ENCODE data around the gene HIVEP3.

HIVEP3 gene

GRCh38 chr1:41640756-41641474 is 277.8 kb downstream of the HIVEP3 start:
- no peak for DNase-seq (ENCODE audit: low read depth)
- H3K4me3 ChIP-seq (ENCODE audit: low read depth, low read length), result no peak overlapping the region
- TF ChIP-seq, protein P1, sequence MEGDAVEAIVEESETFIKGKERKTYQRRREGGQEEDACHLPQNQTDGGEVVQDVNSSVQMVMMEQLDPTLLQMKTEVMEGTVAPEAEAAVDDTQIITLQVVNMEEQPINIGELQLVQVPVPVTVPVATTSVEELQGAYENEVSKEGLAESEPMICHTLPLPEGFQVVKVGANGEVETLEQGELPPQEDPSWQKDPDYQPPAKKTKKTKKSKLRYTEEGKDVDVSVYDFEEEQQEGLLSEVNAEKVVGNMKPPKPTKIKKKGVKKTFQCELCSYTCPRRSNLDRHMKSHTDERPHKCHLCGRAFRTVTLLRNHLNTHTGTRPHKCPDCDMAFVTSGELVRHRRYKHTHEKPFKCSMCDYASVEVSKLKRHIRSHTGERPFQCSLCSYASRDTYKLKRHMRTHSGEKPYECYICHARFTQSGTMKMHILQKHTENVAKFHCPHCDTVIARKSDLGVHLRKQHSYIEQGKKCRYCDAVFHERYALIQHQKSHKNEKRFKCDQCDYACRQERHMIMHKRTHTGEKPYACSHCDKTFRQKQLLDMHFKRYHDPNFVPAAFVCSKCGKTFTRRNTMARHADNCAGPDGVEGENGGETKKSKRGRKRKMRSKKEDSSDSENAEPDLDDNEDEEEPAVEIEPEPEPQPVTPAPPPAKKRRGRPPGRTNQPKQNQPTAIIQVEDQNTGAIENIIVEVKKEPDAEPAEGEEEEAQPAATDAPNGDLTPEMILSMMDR (IDR thresholded peaks at IDR 0.05; ENCODE audit: insufficient read depth, low read depth, low read length, missing control alignments), result no peak

- no peak overlapping the region for H3K4me3 ChIP-seq (ENCODE audit: low read depth, low read length)
- TF ChIP-seq, protein P1 (IDR thresholded peaks at IDR 0.05; ENCODE audit: insufficient read depth, low read depth, low read length, missing control alignments), result no peak
- no peak for DNase-seq (ENCODE audit: low read depth)
These were observed 278.5 kb downstream of the HIVEP3 start for GRCh38 chr1:41640141-41640751.

DNA sequence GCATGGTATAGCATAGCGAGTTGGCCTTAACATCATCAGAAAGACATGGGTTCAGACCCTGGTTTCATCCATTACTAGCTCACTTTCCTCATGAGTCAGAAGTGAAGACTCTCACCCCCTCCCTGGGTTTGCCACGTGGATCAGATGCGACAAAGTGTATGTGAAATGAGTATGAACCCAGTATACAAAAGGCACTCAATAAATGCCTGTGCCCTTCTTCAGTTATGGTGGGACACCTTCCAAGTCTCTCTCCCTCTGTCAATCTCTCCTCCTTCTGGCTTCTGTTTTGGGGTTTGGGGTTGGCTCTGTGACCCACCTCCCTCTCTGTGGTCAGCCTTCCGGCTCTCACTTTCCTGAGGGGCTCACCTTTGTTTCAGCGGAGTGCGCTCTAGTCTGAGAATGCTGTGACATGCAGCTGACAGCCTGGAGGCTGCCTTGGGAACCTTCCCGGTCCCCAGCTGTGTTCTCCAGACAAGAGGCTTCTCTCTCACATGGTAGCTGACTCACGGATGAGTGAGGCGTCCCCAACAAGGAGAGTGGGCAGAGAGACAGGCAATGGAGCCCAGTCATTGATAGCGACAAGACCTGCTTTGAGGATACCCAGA is 279.3 kb downstream of the HIVEP3 start:
- H3K4me3 ChIP-seq (ENCODE audit: low read depth, low read length), result no peak overlapping the region
- DNase-seq (ENCODE audit: low read depth), result peak; percentile 38
- TF ChIP-seq, protein P1 (IDR thresholded peaks at IDR 0.05; ENCODE audit: insufficient read depth, low read depth, low read length, missing control alignments), result no peak

DNA sequence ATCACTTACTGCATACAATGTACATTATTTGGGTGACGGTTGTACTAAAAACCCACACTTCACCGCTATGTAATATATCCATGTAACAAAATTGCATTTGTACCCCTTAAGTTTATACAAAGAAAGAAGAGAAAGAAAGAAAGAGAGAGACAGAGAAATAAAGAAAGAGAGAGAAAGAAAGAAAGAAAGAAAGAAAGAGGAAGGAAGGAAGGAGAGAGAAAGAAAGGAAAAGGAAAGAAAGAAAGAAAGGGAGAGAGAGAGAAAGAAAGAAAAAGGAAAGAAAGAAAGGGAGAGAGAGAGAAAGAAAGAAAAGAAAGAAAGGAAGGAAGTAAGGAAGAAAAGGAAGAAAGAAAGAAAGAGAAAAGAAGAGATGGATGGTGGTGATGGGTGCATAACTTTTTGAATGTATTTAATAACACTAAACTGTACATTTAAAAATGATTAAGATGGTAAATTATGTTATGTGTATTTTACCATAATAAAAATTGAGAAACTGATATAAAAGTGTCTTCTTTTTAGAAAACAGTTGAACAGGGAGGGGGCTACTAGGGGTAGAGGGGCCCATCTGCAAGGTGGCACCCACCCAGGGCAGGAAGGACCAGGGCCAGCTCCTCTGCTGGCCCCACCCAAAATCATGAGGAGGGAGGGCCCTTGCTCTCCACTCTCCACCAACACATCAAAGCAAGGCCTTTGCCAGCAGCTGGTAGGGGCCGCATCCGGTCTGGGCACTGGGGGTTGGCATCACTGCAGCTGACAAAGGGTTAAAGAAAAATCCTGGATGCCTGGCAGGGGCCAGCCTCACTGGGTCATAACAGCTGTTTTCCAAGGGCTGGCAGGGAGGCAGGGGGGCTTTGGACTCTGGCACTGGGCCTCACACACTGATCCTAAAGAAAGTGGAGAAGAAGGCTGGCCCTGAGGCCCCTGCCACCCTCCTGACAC is 280.4 kb downstream of the HIVEP3 start:
- TF ChIP-seq, protein P1 (IDR thresholded peaks at IDR 0.05; ENCODE audit: insufficient read depth, low read depth, low read length, missing control alignments), result no peak
- DNase-seq (ENCODE audit: low read depth), result no peak
- H3K4me3 ChIP-seq (ENCODE audit: low read depth, low read length), result no peak overlapping the region

GRCh38 chr1:41637367-41637766 is 281.4 kb downstream of the HIVEP3 start:
- DNase-seq (ENCODE audit: low read depth), result no peak
- TF ChIP-seq, protein P1 (IDR thresholded peaks at IDR 0.05; ENCODE audit: insufficient read depth, low read depth, low read length, missing control alignments), result no peak

GRCh38 chr1:41633764-41634163 is 285.0 kb downstream of the HIVEP3 start:
- no peak for DNase-seq (ENCODE audit: low read depth)
- no peak overlapping the region for H3K4me3 ChIP-seq (ENCODE audit: low read depth, low read length)
- TF ChIP-seq, protein P1 (IDR thresholded peaks at IDR 0.05; ENCODE audit: insufficient read depth, low read depth, low read length, missing control alignments), result no peak

More at GRCh38 chr1:41637367-41637766, 281.4 kb downstream of the HIVEP3 start:
- no peak overlapping the region for H3K4me3 ChIP-seq (ENCODE audit: low read depth, low read length)

Data from GM12865 (cell line).